Stimulated activated CD4-positive, alpha-beta T cell treated with anti-CD3 and anti-CD28 coated beads, Interleukin-1b, Interleukin-23, amount 100 ng/mL, for 48 hours (primary cell): ENCODE data around the gene OSCAR.

Experiments
- DNase-seq: peaks from one replicate; pipeline ENCODE4 v3.0.0-alpha.2; 2020

Gene OSCAR

DNA sequence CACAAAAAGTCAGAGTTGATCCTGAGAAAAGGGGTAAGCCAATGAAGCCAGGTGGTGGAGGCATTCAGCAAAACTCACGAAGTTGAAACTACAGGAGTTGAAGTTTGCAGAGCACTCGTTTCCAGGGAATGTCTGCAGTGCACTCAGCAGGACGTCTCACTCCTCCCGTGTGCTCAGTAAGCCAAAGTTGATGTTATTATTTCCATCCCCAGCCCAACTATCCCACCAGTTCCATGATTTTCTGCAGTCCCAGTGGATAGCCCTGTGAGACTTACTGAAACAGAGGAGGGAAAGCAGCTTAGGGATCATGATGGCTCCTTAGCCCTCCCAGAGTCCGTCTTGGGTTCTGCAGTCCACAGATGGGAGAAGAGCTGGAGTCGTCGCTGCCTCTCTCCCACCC lies 19.6 kb downstream of the OSCAR start, which contains the start of gene TARM1:
TARM1 (minus strand) TSS at position 334 of the 400 bp plus-strand sequence; CDS start at position 309, 25 bp downstream.
- no peak for DNase-seq

DNA sequence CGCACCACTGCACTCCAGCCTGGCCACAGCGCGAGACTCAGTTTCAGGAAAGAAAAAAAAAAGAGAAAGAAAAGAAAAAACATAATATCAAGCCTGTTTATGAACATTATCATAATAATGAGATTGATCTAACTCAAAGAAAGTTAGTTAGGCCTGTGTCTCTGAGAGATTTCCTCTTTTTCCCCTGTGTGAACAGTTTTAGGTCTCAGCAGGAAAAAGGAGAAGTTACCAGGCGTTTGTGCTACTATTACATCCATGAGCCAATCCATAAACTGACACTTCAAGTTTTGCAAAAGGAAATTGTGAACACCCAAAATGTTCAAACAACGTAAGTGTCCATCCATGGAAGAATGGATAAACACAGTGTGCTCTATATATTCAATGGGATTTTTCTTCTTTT lies 23.3 kb downstream of the OSCAR start:
- DNase-seq: no peak

DNA sequence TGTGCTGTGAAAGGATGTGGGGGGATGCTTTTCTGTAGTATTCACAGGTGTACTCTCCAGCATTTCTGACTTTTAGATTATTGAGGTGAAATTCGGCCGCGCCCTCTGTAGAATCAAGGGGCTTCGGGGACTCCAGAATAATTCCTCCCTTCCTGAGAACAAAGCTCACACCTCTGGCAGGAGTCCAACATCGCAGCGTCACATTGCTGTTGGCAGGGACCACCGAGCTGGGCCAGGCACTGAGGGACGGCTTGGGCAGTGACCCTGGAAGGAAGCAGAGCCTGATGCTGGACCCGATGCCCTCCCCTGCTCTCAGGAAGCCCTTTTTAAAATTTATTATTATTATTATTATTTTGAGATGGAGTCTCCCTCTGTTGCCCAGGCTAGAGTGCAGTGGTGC lies 25.8 kb downstream of the OSCAR start:
- no peak for DNase-seq

DNA sequence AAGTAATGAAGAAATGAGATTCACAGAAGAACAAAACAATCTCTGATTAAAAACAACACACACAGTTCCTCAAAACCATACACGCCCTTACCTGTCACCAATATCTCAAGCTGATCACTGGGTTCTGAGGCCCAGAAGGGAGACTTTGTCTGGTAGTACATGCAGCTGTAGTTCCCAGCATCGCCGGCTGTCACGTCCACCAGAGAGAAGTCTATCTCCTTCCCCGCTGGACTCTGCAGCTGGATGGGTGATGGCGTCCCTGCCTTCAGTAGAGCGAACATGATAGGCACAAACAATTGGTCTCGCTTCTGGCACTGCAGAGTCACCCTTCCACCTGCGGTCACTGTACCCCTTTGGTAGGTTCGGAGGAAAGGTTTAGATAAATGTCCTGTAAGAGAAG lies 26.8 kb downstream of the OSCAR start:
- DNase-seq: no peak

DNA sequence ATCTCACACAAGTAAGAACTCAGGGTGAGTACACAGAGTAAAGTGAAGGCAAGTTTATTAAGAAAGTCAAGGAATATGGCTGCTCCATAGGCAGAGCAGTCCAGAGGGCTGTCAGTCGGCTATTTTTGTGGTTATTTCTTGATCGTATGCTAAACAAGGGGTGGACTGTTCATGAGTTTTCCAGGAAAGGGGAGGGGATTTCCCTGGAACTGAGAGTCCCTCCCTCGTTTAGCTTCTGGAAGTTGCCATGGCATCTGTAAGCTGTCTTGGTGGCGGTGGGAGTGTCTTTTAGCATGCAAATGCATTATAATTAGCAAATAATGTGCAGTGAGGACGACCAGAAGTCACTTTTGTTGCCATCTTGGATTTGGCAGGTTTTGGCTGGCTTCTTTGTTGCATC lies 31.1 kb downstream of the OSCAR start:
- no peak for DNase-seq

DNA sequence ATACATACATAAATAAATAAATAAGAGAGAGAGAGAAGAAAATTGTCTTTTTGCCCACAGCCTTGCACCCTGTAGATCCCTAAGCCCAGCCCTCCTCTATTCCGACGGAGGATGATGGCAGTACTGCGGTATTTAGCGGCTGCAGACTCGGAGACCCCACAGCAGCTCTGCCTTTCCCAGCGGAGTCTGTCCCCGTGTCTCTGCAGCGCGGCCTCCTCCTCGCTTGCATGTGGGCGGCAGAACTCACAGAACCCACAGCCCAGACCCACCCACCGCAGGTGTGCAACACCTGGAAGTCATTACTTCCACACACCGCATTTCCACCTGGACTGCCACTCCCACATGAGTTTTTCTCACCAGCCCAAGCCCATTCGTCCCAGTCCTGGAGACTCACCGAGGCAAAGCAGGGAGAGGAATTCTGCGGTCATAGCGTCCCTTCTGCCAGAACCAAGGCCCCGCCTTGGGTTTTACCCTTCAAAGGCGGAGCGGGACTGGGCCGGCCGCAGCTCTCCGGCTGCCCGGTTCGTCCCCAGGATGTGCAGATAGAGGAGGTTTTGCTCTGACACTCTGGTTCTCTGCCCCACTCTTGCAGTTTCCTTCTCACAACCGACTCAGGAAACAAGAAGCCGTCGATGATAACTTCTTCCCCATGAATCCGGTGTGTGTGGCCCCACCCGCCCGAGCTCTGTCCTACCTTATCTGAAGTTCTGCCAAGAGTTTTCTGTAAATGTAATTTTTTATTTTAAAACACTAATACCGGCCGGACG lies 37.1 kb downstream of the OSCAR start, which contains the start of gene VSTM1:
VSTM1 (minus strand) TSS at position 548 of the 767 bp plus-strand sequence; CDS start at position 428, 120 bp downstream.
- no peak for DNase-seq

DNA sequence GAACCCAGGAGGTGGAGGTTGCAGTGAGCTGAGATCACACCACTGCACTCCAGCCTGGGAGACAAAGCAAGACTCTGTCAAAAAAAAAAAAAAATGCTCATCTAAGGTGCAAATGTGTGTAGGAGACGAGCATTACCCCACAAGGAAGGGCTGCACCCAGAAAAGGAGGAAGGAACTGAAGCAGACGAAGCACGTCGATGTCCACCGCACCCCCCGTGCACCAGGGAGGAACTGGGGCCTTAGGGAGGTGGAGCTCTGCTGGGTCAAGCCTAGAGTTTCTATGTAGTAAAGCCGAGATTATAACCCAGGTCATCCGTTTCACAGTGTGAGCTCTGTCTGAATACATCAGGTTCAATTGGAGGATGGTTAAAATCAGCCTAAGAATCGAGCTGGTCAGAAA lies 38.0 kb downstream of the OSCAR start:
- DNase-seq: no peak

DNA sequence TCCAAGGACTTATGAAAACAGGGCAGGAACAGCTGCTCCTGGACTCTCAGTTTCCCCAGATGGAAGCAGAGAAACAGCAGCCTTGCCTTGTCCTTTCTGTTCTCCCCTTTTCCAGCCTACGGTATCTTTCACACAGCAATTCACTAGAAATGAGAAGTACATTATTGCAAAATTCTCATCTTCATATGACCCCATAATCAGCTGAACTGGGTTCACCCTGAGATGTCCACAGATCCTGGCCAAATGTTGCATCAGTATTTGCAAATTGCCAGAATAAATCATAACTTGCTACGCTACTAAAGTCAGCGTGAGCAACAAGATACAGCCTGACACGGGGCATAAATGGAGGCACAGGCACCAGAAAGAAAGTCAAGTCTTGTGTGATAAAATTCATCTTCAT lies 53.0 kb downstream of the OSCAR start:
- DNase-seq: no peak

DNA sequence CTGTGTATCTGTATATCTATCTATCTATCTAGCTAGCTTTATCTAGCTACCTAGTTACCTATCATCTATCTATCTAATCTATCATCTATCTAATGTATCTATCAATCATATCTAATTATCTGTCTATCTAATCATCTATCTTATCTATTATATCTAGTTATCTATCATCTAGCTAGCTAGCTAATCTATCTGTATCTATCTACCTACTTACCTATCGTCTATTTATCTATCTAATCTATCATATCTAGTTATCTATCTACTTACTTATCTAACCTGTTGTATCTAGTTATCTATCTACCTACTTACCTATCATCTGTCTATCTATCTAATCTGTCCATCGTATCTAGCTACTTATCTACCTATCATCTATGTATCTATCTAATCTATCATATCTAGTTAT lies 54.8 kb downstream of the OSCAR start:
- no peak for DNase-seq
